Type B pancreatic cell (in vitro differentiated cells): ENCODE results near the gene FAM20C. TPM values are rescaled to one million over a fixed set of nuclear protein-coding genes. Genes with fewer than 3 reads are reported as not detected.

Experiments used
- DNase-seq: peaks from one replicate; pipeline ENCODE4 v3.0.0; 2021; ENCODE audit warnings: mixed read lengths; ENCODE audit not compliant: unreplicated experiment; ENCODE audit errors: extremely low spot score
- H3K27ac Mint-ChIP-seq: 2 replicates; pipeline ENCODE4 v1.8.0; 2021; ENCODE audit warnings: mild to moderate bottlenecking, mixed read lengths
- H3K27me3 Mint-ChIP-seq: 2 replicates; pipeline ENCODE4 v1.8.0; 2021; ENCODE audit warnings: mixed read lengths
- H3K36me3 Mint-ChIP-seq: 2 replicates; pipeline ENCODE4 v1.8.0; 2021; ENCODE audit warnings: mixed read lengths
- H3K4me1 Mint-ChIP-seq: one replicate; pipeline ENCODE4 v1.8.0; 2021; ENCODE audit warnings: mixed read lengths; ENCODE audit not compliant: unreplicated experiment
- H3K4me3 Mint-ChIP-seq: 2 replicates; pipeline ENCODE4 v1.8.0; 2021; ENCODE audit warnings: mild to moderate bottlenecking, mixed read lengths
- H3K9me3 Mint-ChIP-seq: 2 replicates; pipeline ENCODE4 v1.8.0; 2021; ENCODE audit warnings: mixed read lengths
- total RNA-seq: library from RNA; stranded (reverse); gene quantifications from 2 replicates; pipeline ENCODE4 v1.2.1, GENCODE V29; 2021; ENCODE audit warnings: low replicate concordance
- TF ChIP-seq, protein P1 (sequence below): fragments of 200-600 bp; sonication (generic); conservative IDR thresholded peaks from 2 replicates; pipeline ENCODE4 v1.5.0; 2021; ENCODE audit warnings: antibody characterized with exemption, mild to moderate bottlenecking

The FAM20C gene
- total RNA-seq, 1 donor from 2014 or later, result 18.1 TPM

DNA sequence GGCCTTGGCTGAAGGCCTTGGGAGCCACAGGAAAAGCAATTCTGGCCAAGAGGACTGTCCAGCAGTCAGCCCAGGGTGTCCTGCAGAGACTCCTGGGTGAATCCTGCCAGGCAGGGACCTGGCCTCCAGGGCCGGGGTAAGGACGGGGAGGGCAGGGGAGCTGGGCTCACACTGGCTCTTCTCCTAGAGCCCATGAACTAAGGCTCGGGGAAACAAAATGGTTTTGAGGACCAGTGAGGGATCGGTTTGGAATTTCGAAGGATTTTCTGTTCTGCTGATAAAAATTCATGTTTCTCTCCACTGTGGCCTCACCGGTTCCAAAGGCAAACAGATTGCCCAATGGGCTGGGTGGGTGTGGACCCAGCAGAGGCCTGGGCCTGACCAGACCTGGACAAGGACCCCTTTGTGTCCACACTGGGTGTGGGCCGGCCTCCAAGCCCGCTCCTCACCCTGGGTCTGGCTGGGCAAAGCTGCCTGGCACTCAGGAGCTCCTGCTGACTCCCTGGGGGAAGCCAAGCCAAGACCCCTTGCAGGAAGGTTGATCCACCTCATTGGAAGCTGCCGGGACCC, 27.3 kb downstream of the FAM20C start:
- H3K4me3 Mint-ChIP-seq, result no peak overlapping the region
- H3K27ac Mint-ChIP-seq, result no peak overlapping the region
- no peaks in the 10 kb centered on the region for H3K27me3 Mint-ChIP-seq
- peaks cover 17% of the 10 kb centered on the region for H3K4me1 Mint-ChIP-seq
- TF ChIP-seq, protein P1, sequence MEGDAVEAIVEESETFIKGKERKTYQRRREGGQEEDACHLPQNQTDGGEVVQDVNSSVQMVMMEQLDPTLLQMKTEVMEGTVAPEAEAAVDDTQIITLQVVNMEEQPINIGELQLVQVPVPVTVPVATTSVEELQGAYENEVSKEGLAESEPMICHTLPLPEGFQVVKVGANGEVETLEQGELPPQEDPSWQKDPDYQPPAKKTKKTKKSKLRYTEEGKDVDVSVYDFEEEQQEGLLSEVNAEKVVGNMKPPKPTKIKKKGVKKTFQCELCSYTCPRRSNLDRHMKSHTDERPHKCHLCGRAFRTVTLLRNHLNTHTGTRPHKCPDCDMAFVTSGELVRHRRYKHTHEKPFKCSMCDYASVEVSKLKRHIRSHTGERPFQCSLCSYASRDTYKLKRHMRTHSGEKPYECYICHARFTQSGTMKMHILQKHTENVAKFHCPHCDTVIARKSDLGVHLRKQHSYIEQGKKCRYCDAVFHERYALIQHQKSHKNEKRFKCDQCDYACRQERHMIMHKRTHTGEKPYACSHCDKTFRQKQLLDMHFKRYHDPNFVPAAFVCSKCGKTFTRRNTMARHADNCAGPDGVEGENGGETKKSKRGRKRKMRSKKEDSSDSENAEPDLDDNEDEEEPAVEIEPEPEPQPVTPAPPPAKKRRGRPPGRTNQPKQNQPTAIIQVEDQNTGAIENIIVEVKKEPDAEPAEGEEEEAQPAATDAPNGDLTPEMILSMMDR, result no peak
- no peaks in the 10 kb centered on the region for H3K9me3 Mint-ChIP-seq
- no peaks in the 10 kb centered on the region for H3K36me3 Mint-ChIP-seq
- DNase-seq, result no peak

DNA sequence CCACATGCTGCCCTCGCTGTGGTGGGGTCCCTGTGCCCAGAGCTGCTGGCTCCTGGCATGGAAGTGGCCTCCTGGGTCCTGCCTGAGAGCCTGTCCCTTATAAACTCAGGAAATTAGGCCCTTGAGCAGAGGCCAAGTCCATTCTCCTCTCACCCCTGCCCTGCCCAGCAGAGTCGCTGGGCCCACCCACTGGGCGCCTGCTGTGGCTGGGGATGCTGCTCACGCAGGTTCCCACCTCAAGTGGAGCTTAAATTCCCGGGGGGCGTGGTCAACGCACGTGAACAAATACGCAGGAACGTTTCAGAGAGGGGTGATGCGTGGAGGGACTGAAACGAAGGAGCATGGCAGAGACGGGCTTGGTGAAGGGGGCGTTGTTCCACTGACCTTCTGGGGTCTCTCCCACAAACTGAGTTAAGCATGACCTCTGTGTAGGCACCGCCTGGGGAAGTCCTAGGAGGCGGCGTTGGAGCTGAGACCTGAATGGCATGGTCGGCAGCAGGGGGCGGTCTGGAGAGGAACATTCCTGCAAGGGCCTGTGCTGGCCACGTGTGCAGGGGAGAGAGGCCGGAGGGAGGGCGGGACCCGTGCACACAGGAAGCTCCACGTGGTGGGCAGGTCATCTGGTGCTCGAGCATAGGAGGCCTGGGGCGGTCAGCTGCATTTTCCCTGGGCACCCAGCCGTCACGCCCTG, 27.9 kb downstream of the FAM20C start:
- no peak for DNase-seq
- no peaks in the 10 kb centered on the region for H3K9me3 Mint-ChIP-seq
- H3K27me3 Mint-ChIP-seq, result no peaks in the 10 kb centered on the region
- no peak overlapping the region for H3K4me3 Mint-ChIP-seq
- TF ChIP-seq, protein P1, result peak; percentile 25
- H3K4me1 Mint-ChIP-seq, result peaks cover 17% of the 10 kb centered on the region
- peak overlapping the region; percentile 39 for H3K27ac Mint-ChIP-seq
- H3K36me3 Mint-ChIP-seq, result no peaks in the 10 kb centered on the region

DNA sequence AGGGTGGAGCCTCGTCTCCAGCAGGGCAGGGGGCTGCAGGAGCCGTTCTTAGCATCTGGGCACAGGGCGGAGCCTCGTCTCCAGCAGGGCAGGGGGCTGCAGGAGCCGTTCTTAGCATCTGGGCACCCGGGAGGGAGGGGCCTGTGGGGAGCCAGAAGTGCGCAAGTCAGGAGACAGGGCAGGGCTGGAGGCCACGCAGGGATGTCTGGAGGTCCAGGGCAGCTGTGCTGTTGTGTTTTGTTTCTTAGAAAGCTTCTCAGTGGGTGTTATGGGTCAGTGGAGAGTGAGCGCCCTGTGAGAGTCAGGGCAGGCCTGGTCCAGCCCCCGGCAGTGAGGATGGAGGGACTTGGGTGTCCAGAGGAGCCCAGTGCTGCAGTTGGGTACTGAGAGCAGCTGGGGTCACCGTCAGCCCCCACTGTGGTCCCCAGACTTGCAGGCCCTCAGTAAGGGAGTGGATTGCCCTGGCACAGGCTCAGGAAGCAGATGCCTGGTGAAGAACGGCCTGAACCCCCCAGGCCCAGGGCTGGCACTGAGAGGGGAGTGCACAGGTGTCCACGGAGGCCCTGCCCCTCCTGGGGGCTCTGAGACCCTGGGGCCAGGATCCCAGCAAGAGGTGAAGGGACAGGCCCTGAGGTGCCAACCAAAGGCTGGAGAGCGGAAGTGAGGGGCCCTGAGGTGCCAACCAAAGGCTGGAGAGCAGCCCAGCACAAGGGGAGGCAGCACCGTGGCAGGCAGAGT, 29.8 kb downstream of the FAM20C start:
- Mint-ChIP-seq H3K4me1 (peaks cover 15% of the 10 kb centered on the region), H3K36me3 (no peaks in the 10 kb centered on the region), H3K9me3 (no peaks in the 10 kb centered on the region), H3K4me3 (no peak overlapping the region), H3K27me3 (no peaks in the 10 kb centered on the region), H3K27ac (no peak overlapping the region)
- no peak for DNase-seq
- TF ChIP-seq, protein P1, result no peak

DNA sequence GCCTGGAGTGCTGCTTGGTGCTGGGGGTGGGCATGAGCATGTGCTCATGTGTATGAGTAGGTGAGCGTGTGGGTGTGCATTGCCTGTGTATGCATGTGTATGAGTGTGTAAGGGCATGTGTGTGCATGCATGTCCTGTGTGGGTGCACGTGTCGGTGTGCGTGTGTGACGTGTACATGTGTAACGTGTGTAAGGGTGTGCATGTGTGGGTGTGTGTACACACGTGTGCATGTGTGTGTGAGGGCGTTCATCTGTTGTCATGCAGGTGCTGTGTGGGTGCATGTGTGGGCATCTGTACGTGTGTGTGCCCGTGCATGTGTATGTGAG, 30.3 kb downstream of the FAM20C start:
- Mint-ChIP-seq H3K27me3 (no peaks in the 10 kb centered on the region), H3K4me1 (peaks cover 19% of the 10 kb centered on the region), H3K36me3 (no peaks in the 10 kb centered on the region), H3K27ac (peak overlapping the region; percentile 7), H3K4me3 (peak overlapping the region; percentile 17), H3K9me3 (no peaks in the 10 kb centered on the region)
- TF ChIP-seq, protein P1, result no peak
- DNase-seq, result no peak

DNA sequence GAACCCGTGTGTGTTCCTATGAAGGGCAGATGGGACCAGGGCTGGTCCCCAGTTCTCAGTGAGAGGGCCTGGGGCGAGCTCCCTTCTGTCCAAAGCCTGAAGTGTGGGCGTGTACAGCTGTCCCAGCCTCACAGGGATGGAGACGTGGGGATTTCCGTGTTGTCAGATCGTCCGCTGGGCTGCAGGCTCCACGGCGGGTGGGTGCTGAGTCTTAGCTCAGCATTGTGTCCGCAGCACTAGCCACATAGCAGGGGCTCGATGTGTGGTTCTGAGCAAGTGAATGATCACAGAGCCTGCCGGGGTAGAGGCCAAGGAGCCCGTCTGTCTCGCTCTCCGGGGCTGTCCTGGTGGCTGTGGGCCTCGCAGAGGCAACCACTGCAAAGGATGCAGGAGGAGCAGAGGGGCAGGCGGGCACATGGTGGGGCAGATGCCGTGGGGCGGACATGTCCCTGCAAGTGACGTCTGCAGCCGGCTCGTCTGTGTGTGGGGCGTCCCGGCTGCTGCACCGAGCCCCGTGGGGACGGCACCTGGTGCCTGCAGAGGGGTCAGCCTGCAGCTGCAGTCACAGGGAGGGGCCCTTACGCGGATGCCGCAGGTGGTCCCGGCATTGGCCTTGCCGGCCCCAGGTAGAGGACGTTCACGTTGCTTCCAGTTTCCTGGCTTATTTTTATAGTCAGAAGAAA, 30.9 kb downstream of the FAM20C start:
- H3K36me3 Mint-ChIP-seq, result no peaks in the 10 kb centered on the region
- H3K4me3 Mint-ChIP-seq, result peak overlapping the region; percentile 25
- no peak for DNase-seq
- H3K27ac Mint-ChIP-seq, result peak overlapping the region; percentile 7
- no peaks in the 10 kb centered on the region for H3K27me3 Mint-ChIP-seq
- TF ChIP-seq, protein P1, result no peak
- H3K4me1 Mint-ChIP-seq, result peaks cover 19% of the 10 kb centered on the region
- no peaks in the 10 kb centered on the region for H3K9me3 Mint-ChIP-seq
